CD4-positive, alpha-beta T cell treated with Interleukin-6 for 4 hours (primary cell): ENCODE measurements around the gene ARID1B.

Experiments
- DNase-seq: peaks from one replicate; pipeline ENCODE4 v3.0.0-alpha.2; 2020; ENCODE audit warnings: mixed read lengths

ARID1B gene

GRCh38 chr6:157236040-157236725 is 459.0 kb downstream of the ARID1B start:
- peak; percentile 16 for DNase-seq

GRCh38 chr6:157238346-157238745 is 461.2 kb downstream of the ARID1B start:
- DNase-seq: no peak

GRCh38 chr6:157239148-157239547 is 462.0 kb downstream of the ARID1B start:
- no peak for DNase-seq

- no peak for DNase-seq
Measured at GRCh38 chr6:157239671-157240058, 462.5 kb downstream of the ARID1B start.

GRCh38 chr6:157240059-157240959 is 463.1 kb downstream of the ARID1B start:
- DNase-seq: no peak

- DNase-seq: no peak
Measured at GRCh38 chr6:157240960-157241311, 463.8 kb downstream of the ARID1B start.

- no peak for DNase-seq
Measured at GRCh38 chr6:157242791-157243190, 465.6 kb downstream of the ARID1B start.

GRCh38 chr6:157244175-157244574 is 467.0 kb downstream of the ARID1B start:
- no peak for DNase-seq

GRCh38 chr6:157244780-157245179 is 467.6 kb downstream of the ARID1B start:
- no peak for DNase-seq

GRCh38 chr6:157245436-157245835 is 468.3 kb downstream of the ARID1B start:
- DNase-seq: no peak

GRCh38 chr6:157246048-157246630 is 469.0 kb downstream of the ARID1B start:
- no peak for DNase-seq

GRCh38 chr6:157246771-157247484 is 469.8 kb downstream of the ARID1B start:
- no peak for DNase-seq

GRCh38 chr6:157248264-157248663 is 471.1 kb downstream of the ARID1B start:
- DNase-seq: no peak

- no peak for DNase-seq
Measured at GRCh38 chr6:157249826-157250225, 472.6 kb downstream of the ARID1B start.

GRCh38 chr6:157251586-157252247 is 474.5 kb downstream of the ARID1B start:
- DNase-seq: no peak

- no peak for DNase-seq
Measured at GRCh38 chr6:157253017-157253416, 475.8 kb downstream of the ARID1B start.

- DNase-seq: no peak
Measured at GRCh38 chr6:157253699-157254098, 476.5 kb downstream of the ARID1B start.

GRCh38 chr6:157254538-157254937 is 477.4 kb downstream of the ARID1B start:
- DNase-seq: no peak

- DNase-seq: no peak
Measured at GRCh38 chr6:157255079-157255478, 477.9 kb downstream of the ARID1B start.

- peak; percentile 43 for DNase-seq
Measured at GRCh38 chr6:157258878-157259277, 481.7 kb downstream of the ARID1B start.

GRCh38 chr6:157259443-157259842 is 482.3 kb downstream of the ARID1B start:
- DNase-seq: no peak
